HepG2 (cell line): ENCODE measurements around the gene ZCCHC24. TPM values are rescaled to one million over a fixed set of nuclear protein-coding genes. Genes with fewer than 3 reads are reported as not detected.

Source experiments
- ATAC-seq: fragments of 200-7000 bp; cut with Tn5 transposase; 3 replicates; pipeline ENCODE4 v1.9.1; 2020; ENCODE audit warnings: mild to moderate bottlenecking, moderate library complexity
- BruUV-seq: library from RNA; stranded (reverse); fragments of 400-500 nt; replicated peaks from 2 replicates; lab custom pipeline; 2021; lab: Mats Ljungman, UMichigan
- CTCF ChIA-PET: fragments of 300-600 bp; formaldehyde crosslinking; extraction: SDS; loops from one replicate; lab custom pipeline; 2021; ENCODE audit warnings: low total read pairs, inconsistent platforms, low intra/inter-chr PET ratio; lab: Yijun Ruan, JAX
- POLR2A ChIA-PET: fragments of 350-600 bp; sonication (Branson Sonifier 250); formaldehyde crosslinking; loops from one replicate; lab custom pipeline; 2020; ENCODE audit warnings: antibody characterized with exemption, inconsistent platforms; lab: Yijun Ruan, JAX
- DNase-seq: peaks from one replicate; pipeline ENCODE4 v3.0.0-alpha.2; 2015; ENCODE audit warnings: low spot score
- FAIRE-seq: peaks from 3 replicates; lab custom pipeline; 2011; peaks lifted over from hg19 to GRCh38; lab: Jason Lieb, UNC
- H2AFZ ChIP-seq: one replicate; pipeline ENCODE4 v1.6.1; 2011; ENCODE audit warnings: low read length, inconsistent platforms
- H3K27ac ChIP-seq: fragments of 300-600 bp; 3 replicates; pipeline ENCODE4 v1.8.0; 2011; ENCODE audit warnings: mixed run types, mild to moderate bottlenecking, mixed read lengths, low read length, inconsistent platforms; ENCODE audit not compliant: insufficient read depth; ENCODE audit errors: extremely low read length
- H3K27me3 ChIP-seq, 2 experiments: fragments of 200-600 bp in 1 of 2; 2 replicates in 1 of 2; 3 replicates in 1 of 2; pipeline versions ENCODE4 v1.6.0 to v1.8.0; 2011; ENCODE audit warnings: low read length in 2 of 2, mild to moderate bottlenecking in 2 of 2, moderate library complexity in 2 of 2, inconsistent platforms in 1 of 2; ENCODE audit not compliant: insufficient read depth in 2 of 2, control insufficient read depth in 1 of 2
- H3K36me3 ChIP-seq, 2 experiments: fragments of 200-600 bp in 1 of 2; replicated peaks in 1 of 2; 2 replicates in 1 of 2; 3 replicates in 1 of 2; pipeline versions ENCODE4 v1.5.1 to v1.8.0; 2011; ENCODE audit warnings: low read length in 2 of 2, inconsistent platforms in 1 of 2; ENCODE audit not compliant: insufficient read depth in 2 of 2, control insufficient read depth in 1 of 2
- H3K4me1 ChIP-seq: 2 replicates; pipeline ENCODE4 v1.5.1; 2012; ENCODE audit warnings: low read length, inconsistent platforms; ENCODE audit not compliant: insufficient read depth
- H3K4me2 ChIP-seq: 2 replicates; pipeline ENCODE4 v1.6.0; 2011; ENCODE audit warnings: low read depth, low read length, inconsistent platforms
- H3K4me3 ChIP-seq, 3 experiments: fragments of 200-600 bp in 1 of 3; sonication (generic), shearing (Covaris generic) in 1 of 3; replicated peaks in 1 of 3; 2 replicates each; pipeline ENCODE4 v1.5.1; 2011 to 2016; ENCODE audit warnings: low read length in 3 of 3, inconsistent platforms in 2 of 3, low read depth in 2 of 3, mild to moderate bottlenecking in 2 of 3, control low read depth in 1 of 3, mixed read lengths in 1 of 3; ENCODE audit not compliant: insufficient read depth in 1 of 3
- H3K79me2 ChIP-seq: one replicate; pipeline ENCODE4 v1.6.1; 2011; ENCODE audit warnings: low read length, inconsistent platforms; ENCODE audit not compliant: insufficient read depth
- H3K9ac ChIP-seq: 2 replicates; pipeline ENCODE4 v1.6.0; 2011; ENCODE audit warnings: mild to moderate bottlenecking, low read depth, low read length, inconsistent platforms; ENCODE audit not compliant: insufficient read depth
- H3K9me3 ChIP-seq: 2 replicates; pipeline ENCODE4 v1.5.1; 2012; ENCODE audit warnings: mild to moderate bottlenecking, low read length
- H4K20me1 ChIP-seq: 2 replicates; pipeline ENCODE4 v1.6.0; 2011; ENCODE audit warnings: inconsistent platforms, mild to moderate bottlenecking, low read length, moderate library complexity; ENCODE audit not compliant: insufficient read depth
- CHD2 ChIP-seq: IDR thresholded peaks from 2 replicates; pipeline ENCODE4 v1.6.1; 2011; ENCODE audit warnings: low read depth, low read length, improper control_type of control experiment
- CREM ChIP-seq, 2 experiments: sonication (generic) in 1 of 2; formaldehyde crosslinking in 1 of 2; IDR thresholded peaks; 2 replicates each; pipeline versions ENCODE4 v1.4.0 to v1.6.1; 2016 to 2020; ENCODE audit warnings: antibody characterized with exemption in 1 of 2, mild to moderate bottlenecking in 1 of 2, missing genetic modification reagents in 1 of 2
- GABPA ChIP-seq, 2 experiments: IDR thresholded peaks; 2 replicates each; pipeline ENCODE4 v1.6.1; 2011 to 2016; ENCODE audit warnings: low read depth in 2 of 2, low read length in 1 of 2, missing biosample characterization in 1 of 2, missing genetic modification characterization in 1 of 2
- MBD4 ChIP-seq: IDR thresholded peaks from 2 replicates; pipeline ENCODE4 v1.6.1; 2012; ENCODE audit warnings: low read length, inconsistent platforms, borderline replicate concordance
- SCMH1 ChIP-seq: sonication (generic); formaldehyde crosslinking; IDR thresholded peaks from 2 replicates; pipeline ENCODE4 v1.9.0; 2021; ENCODE audit warnings: missing genetic modification reagents, mild to moderate bottlenecking, borderline replicate concordance
- SRSF9 ChIP-seq: fragments of 200-400 bp; formaldehyde crosslinking; IDR thresholded peaks from 2 replicates; pipeline ENCODE4 v1.6.1; 2018; ENCODE audit warnings: borderline replicate concordance, mild to moderate bottlenecking, low read depth, low read length; ENCODE audit not compliant: insufficient read depth, poor library complexity, severe bottlenecking
- ZMYM4 ChIP-seq: sonication (generic); formaldehyde crosslinking; IDR thresholded peaks from 2 replicates; pipeline ENCODE4 v1.8.1; 2023; ENCODE audit warnings: mild to moderate bottlenecking, missing genetic modification reagents
- ZNF251 ChIP-seq: sonication (generic); formaldehyde crosslinking; IDR thresholded peaks from 2 replicates; pipeline ENCODE4 v1.9.0; 2021; ENCODE audit warnings: mild to moderate bottlenecking, missing genetic modification reagents
- WGBS: methylation state at CpG from one replicate; pipeline ENCODE4 v1.1.6; 2017; ENCODE audit warnings: low lambda C conversion rate; 5-methylcytosine and 5-hydroxymethylcytosine counted together
- in situ Hi-C: cut with HindIII; loops from 2 replicates; pipeline ENCODE4 v1.10.0; 2017; ENCODE audit warnings: low pct_unique_long_range_greater_than_20kb; ENCODE audit not compliant: extremely low pct_ligation_motif_present
- intact Hi-C: fragments of 100-400 bp; cut with micrococcal nuclease; formaldehyde crosslinking; loops from one replicate; pipeline ENCODE4 v1.10.0; 2022; ENCODE audit not compliant: unreplicated experiment
- polyA plus RNA-seq, 8 experiments: library from polyadenylated mRNA; depleted of rRNA in 3 of 8; stranded (reverse) in 7 of 8; unstranded in 1 of 8; fragments of >200 nt; fragmentation: Illumina TruSeq in 4 of 8; extraction: Trizol in 4 of 8; gene quantifications; 2 replicates each; pipeline versions ENCODE4 v1.2.1 to v1.2.3, GENCODE V29; 2011 to 2016; ENCODE audit warnings: low read depth in 4 of 8, missing spikeins in 1 of 8, mixed read lengths in 1 of 8; ENCODE audit not compliant: insufficient read depth in 1 of 8
- total RNA-seq, 5 experiments: library from RNA; depleted of rRNA; stranded (reverse); fragments of >200 nt; fragmentation: Illumina TruSeq; extraction: Trizol; gene quantifications; 2 replicates each; pipeline ENCODE4 v1.2.3, GENCODE V29; 2016; ENCODE audit warnings: low read depth in 1 of 5
- TF ChIP-seq, protein P1 (sequence below): sonication (generic); formaldehyde crosslinking; IDR thresholded peaks from 2 replicates; pipeline ENCODE4 v1.4.0; 2020; ENCODE audit warnings: mild to moderate bottlenecking, missing genetic modification reagents

ZCCHC24 gene
- total and polyA plus RNA-seq, 2 of the 13 experiments (the other 11 are each of a cell fraction or from before 2014, with no cell fraction given): 3.1 to 7.9 TPM

DNA sequence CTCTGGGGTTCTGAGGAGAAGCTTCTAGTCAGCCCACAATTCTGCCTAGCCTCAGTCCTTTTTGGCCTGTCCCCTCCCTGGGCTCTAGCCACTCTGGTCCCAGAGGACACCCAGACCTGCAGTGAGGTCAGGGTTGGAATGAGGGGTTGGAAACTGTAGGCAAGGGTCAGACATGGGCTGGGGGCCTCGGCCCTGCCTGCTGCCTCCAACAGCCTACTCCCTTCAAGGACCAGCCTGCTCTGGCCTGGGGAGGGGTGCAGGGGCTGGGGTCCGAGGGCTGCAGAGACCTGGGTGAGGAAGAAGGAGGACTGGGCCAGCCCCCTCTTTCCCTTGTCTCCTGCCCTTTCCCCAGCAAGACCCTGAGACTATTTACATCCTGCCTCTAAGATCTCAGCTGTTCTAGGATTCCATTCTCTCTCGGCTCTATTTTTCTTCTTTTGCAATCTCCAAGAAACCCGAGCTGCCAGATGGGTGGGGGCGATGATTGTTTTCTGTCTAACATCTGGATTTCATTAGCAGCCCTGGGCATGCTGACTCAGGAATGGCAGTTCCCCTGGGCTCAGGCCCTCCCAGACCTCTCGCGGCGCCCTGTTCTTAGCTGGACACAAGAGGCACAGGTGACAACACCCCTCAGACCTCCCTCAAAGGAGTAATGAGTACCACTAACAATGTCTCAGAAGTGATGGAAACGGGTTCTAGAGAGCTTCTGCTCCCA lies 23.1 kb downstream of the ZCCHC24 start:
- H3K36me3 ChIP-seq: 0 out of 5 replicates have a peak, but pooled peaks cover 0 to 3% of the 10 kb centered on the region in 2 experiments
- intact Hi-C loops: no loop called here
- BruUV-seq: no TSS peak
- no peak overlapping the region for H3K9ac ChIP-seq
- ChIA-PET CTCF (no interaction called here), POLR2A (no interaction called here)
- ATAC-seq (no peak), DNase-seq (no peak), FAIRE-seq (no peak)
- H3K4me3 ChIP-seq: no peak overlapping the region
- no peaks in the 10 kb centered on the region for H4K20me1 ChIP-seq
- peaks cover 35% of the 10 kb centered on the region for H3K4me1 ChIP-seq
- WGBS: 86% methylated on average over 9 of the region's 9 CpGs
- no peak overlapping the region for H3K4me2 ChIP-seq
- H3K27ac ChIP-seq: no peak overlapping the region
- TF ChIP-seq CHD2: no peak
- TF ChIP-seq SCMH1 (CRISPR knock-in tag): no peak
- TF ChIP-seq SRSF9: no peak
- no peak for TF ChIP-seq MBD4
- TF ChIP-seq CREM (IDR thresholded peaks at IDR 0.05): no peak
- TF ChIP-seq CREM (CRISPR knock-in tag; IDR thresholded peaks at IDR 0.05): no peak
- no peak for TF ChIP-seq ZMYM4 (CRISPR knock-in tag)
- TF ChIP-seq ZNF251 (CRISPR knock-in tag): no peak
- TF ChIP-seq, protein P1, sequence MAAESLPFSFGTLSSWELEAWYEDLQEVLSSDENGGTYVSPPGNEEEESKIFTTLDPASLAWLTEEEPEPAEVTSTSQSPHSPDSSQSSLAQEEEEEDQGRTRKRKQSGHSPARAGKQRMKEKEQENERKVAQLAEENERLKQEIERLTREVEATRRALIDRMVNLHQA (CRISPR knock-in tag): no peak
- no peak for TF ChIP-seq GABPA (IDR thresholded peaks at IDR 0.05; ENCODE audit: low read depth, low read length)
- no peak for TF ChIP-seq GABPA (CRISPR knock-in tag; IDR thresholded peaks at IDR 0.05; ENCODE audit: low read depth)
- H3K79me2 ChIP-seq: no peaks in the 10 kb centered on the region
- H3K9me3 ChIP-seq: no peaks in the 10 kb centered on the region
- H2AFZ ChIP-seq: no peak overlapping the region
- H3K27me3 ChIP-seq: no peaks in the 10 kb centered on the region
- in situ Hi-C loops: no loop called here
